ENCODE measurements around the gene LSM8. TPM values are rescaled to one million over a fixed set of nuclear protein-coding genes. Genes with fewer than 3 reads are reported as not detected.

LSM8 gene
- total RNA-seq, 1 experiment from 2014 or later: 57.3 TPM

GRCh38 chr7:118183428-118183785, 557 bp upstream of the LSM8 start:
- DNase-seq: no peak
- peaks cover 1% of the 10 kb centered on the region; the same call in 1 of the 2 replicates for H3K36me3 ChIP-seq (replicated peaks; ENCODE audit: control insufficient read depth, insufficient read depth, low read length)
- H3K4me3 ChIP-seq (ENCODE audit: insufficient read depth, low read depth, low read length): peak overlapping the region; percentile 71
- H3K27me3 ChIP-seq (ENCODE audit: control insufficient read depth, insufficient read depth, low read length): no peaks in the 10 kb centered on the region

GRCh38 chr7:118184565-118184940, 589 bp downstream of the LSM8 start:
- Histone ChIP-seq H3K36me3 (replicated peaks; ENCODE audit: control insufficient read depth, insufficient read depth, low read length) (peaks cover 2% of the 10 kb centered on the region; the same call in 1 of the 2 replicates), H3K27me3 (ENCODE audit: control insufficient read depth, insufficient read depth, low read length) (no peaks in the 10 kb centered on the region), H3K4me3 (ENCODE audit: insufficient read depth, low read depth, low read length) (peak overlapping the region; percentile 71)
- DNase-seq: peak; percentile 2

- DNase-seq: no peak
- Histone ChIP-seq H3K27me3 (ENCODE audit: control insufficient read depth, insufficient read depth, low read length) (no peaks in the 10 kb centered on the region), H3K36me3 (replicated peaks; ENCODE audit: control insufficient read depth, insufficient read depth, low read length) (peaks cover 4% of the 10 kb centered on the region; the same call in 1 of the 2 replicates), H3K4me3 (ENCODE audit: insufficient read depth, low read depth, low read length) (peak overlapping the region; percentile 71)
These were observed 1.3 kb downstream of the LSM8 start for GRCh38 chr7:118185163-118185860.

GRCh38 chr7:118186501-118186900, 2.5 kb downstream of the LSM8 start:
- Histone ChIP-seq H3K27me3 (ENCODE audit: control insufficient read depth, insufficient read depth, low read length) (no peaks in the 10 kb centered on the region), H3K36me3 (replicated peaks; ENCODE audit: control insufficient read depth, insufficient read depth, low read length) (peaks cover 4% of the 10 kb centered on the region; the same call in 1 of the 2 replicates), H3K4me3 (ENCODE audit: insufficient read depth, low read depth, low read length) (no peak overlapping the region)
- DNase-seq: no peak

- H3K27me3 ChIP-seq (ENCODE audit: control insufficient read depth, insufficient read depth, low read length): no peaks in the 10 kb centered on the region
- no peak overlapping the region for H3K4me3 ChIP-seq (ENCODE audit: insufficient read depth, low read depth, low read length)
- no peak for DNase-seq
- peaks cover 3% of the 10 kb centered on the region for H3K36me3 ChIP-seq (replicated peaks; ENCODE audit: control insufficient read depth, insufficient read depth, low read length)
These were observed 10.6 kb downstream of the LSM8 start for GRCh38 chr7:118194571-118194970.

GRCh38 chr7:118195837-118196474, 12.0 kb downstream of the LSM8 start:
- peak; percentile 8 for DNase-seq
- peaks cover 2% of the 10 kb centered on the region; the same call in 1 of the 2 replicates for H3K36me3 ChIP-seq (replicated peaks; ENCODE audit: control insufficient read depth, insufficient read depth, low read length)
- no peak overlapping the region for H3K4me3 ChIP-seq (ENCODE audit: insufficient read depth, low read depth, low read length)
- no peaks in the 10 kb centered on the region for H3K27me3 ChIP-seq (ENCODE audit: control insufficient read depth, insufficient read depth, low read length)

- no peaks in the 10 kb centered on the region for H3K36me3 ChIP-seq (replicated peaks; ENCODE audit: control insufficient read depth, insufficient read depth, low read length)
- DNase-seq: no peak
- H3K4me3 ChIP-seq (ENCODE audit: insufficient read depth, low read depth, low read length): no peak overlapping the region
- no peaks in the 10 kb centered on the region for H3K27me3 ChIP-seq (ENCODE audit: control insufficient read depth, insufficient read depth, low read length)
These were observed 18.1 kb downstream of the LSM8 start for GRCh38 chr7:118202061-118202460.

- Histone ChIP-seq H3K4me3 (ENCODE audit: insufficient read depth, low read depth, low read length) (no peak overlapping the region), H3K27me3 (ENCODE audit: control insufficient read depth, insufficient read depth, low read length) (no peaks in the 10 kb centered on the region), H3K36me3 (replicated peaks; ENCODE audit: control insufficient read depth, insufficient read depth, low read length) (no peaks in the 10 kb centered on the region)
- DNase-seq: no peak
These were observed 30.3 kb downstream of the LSM8 start for GRCh38 chr7:118214051-118214832.

- Histone ChIP-seq H3K4me3 (ENCODE audit: insufficient read depth, low read depth, low read length) (no peak overlapping the region), H3K36me3 (replicated peaks; ENCODE audit: control insufficient read depth, insufficient read depth, low read length) (no peaks in the 10 kb centered on the region), H3K27me3 (ENCODE audit: control insufficient read depth, insufficient read depth, low read length) (no peaks in the 10 kb centered on the region)
- DNase-seq: no peak
These were observed 30.8 kb downstream of the LSM8 start for GRCh38 chr7:118214833-118215182.

- no peaks in the 10 kb centered on the region for H3K27me3 ChIP-seq (ENCODE audit: control insufficient read depth, insufficient read depth, low read length)
- no peaks in the 10 kb centered on the region for H3K36me3 ChIP-seq (replicated peaks; ENCODE audit: control insufficient read depth, insufficient read depth, low read length)
- DNase-seq: no peak
- no peak overlapping the region for H3K4me3 ChIP-seq (ENCODE audit: insufficient read depth, low read depth, low read length)
These were observed 33.3 kb downstream of the LSM8 start for GRCh38 chr7:118217210-118217619.

GRCh38 chr7:118218413-118219156, 34.6 kb downstream of the LSM8 start:
- no peak for DNase-seq
- no peak overlapping the region for H3K4me3 ChIP-seq (ENCODE audit: insufficient read depth, low read depth, low read length)
- no peaks in the 10 kb centered on the region for H3K27me3 ChIP-seq (ENCODE audit: control insufficient read depth, insufficient read depth, low read length)
- H3K36me3 ChIP-seq (replicated peaks; ENCODE audit: control insufficient read depth, insufficient read depth, low read length): no peaks in the 10 kb centered on the region

- no peak for DNase-seq
- Histone ChIP-seq H3K36me3 (replicated peaks; ENCODE audit: control insufficient read depth, insufficient read depth, low read length) (no peaks in the 10 kb centered on the region), H3K27me3 (ENCODE audit: control insufficient read depth, insufficient read depth, low read length) (no peaks in the 10 kb centered on the region), H3K4me3 (ENCODE audit: insufficient read depth, low read depth, low read length) (no peak overlapping the region)
These were observed 35.2 kb downstream of the LSM8 start for GRCh38 chr7:118219157-118219512.

GRCh38 chr7:118220583-118220982, 36.6 kb downstream of the LSM8 start:
- H3K27me3 ChIP-seq (ENCODE audit: control insufficient read depth, insufficient read depth, low read length): no peaks in the 10 kb centered on the region
- H3K4me3 ChIP-seq (ENCODE audit: insufficient read depth, low read depth, low read length): no peak overlapping the region
- H3K36me3 ChIP-seq (replicated peaks; ENCODE audit: control insufficient read depth, insufficient read depth, low read length): no peaks in the 10 kb centered on the region
- no peak for DNase-seq

- DNase-seq: no peak
- no peaks in the 10 kb centered on the region for H3K36me3 ChIP-seq (replicated peaks; ENCODE audit: control insufficient read depth, insufficient read depth, low read length)
- H3K27me3 ChIP-seq (ENCODE audit: control insufficient read depth, insufficient read depth, low read length): no peaks in the 10 kb centered on the region
- no peak overlapping the region for H3K4me3 ChIP-seq (ENCODE audit: insufficient read depth, low read depth, low read length)
These were observed 38.6 kb downstream of the LSM8 start for GRCh38 chr7:118222591-118222990.

Measured in H7 (cell line).